GM10847 (cell line): ENCODE data around the gene TMEM132C.

Source experiments
- POLR2A ChIP-seq: IDR thresholded peaks from 2 replicates; pipeline ENCODE4 v1.6.1; 2011; ENCODE audit not compliant: insufficient read length; ENCODE audit errors: extremely low read depth

Gene TMEM132C

DNA sequence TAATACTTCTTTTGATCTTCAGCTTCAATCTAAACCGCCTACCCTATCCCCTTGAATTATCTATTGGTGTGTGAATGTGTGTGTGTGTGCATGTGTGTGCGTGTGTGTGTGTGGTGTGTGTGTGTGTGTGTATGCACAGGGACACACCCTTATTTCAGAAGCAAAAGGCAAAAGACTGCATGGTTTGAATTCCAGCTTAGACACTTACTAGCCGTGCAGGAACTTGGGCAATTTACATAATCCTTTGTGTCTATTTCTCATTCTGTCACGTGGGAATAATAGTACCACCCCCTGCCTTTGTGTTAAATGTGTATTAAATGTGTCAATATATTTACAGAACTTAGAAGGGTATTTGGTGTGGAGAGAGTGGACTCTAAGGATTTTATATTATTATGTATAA is 251.7 kb downstream of the TMEM132C start:
- no peak for TF ChIP-seq POLR2A

GRCh38 chr12:128519426-128519825 is 252.5 kb downstream of the TMEM132C start:
- no peak for TF ChIP-seq POLR2A

DNA sequence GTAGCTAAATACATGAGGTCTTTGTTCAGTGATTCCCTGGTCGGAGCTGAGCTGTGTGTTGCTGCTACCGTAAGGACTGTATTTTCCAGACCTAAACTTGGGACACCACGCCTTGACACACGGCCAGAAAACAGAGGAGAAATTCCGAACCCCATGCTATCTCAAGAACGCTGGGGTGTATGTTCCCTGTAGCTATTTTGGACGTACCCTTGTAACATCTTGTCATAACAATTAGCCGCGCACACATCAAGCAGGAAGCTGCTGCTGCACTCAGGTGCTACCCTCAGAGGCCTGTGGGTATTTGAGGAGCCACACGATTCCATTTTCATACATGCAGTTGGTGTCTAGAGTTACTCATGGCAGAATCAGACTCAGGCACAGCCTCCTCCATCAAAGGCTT is 255.0 kb downstream of the TMEM132C start:
- no peak for TF ChIP-seq POLR2A

- no peak for TF ChIP-seq POLR2A
These were observed 257.5 kb downstream of the TMEM132C start for GRCh38 chr12:128524439-128524838.

DNA sequence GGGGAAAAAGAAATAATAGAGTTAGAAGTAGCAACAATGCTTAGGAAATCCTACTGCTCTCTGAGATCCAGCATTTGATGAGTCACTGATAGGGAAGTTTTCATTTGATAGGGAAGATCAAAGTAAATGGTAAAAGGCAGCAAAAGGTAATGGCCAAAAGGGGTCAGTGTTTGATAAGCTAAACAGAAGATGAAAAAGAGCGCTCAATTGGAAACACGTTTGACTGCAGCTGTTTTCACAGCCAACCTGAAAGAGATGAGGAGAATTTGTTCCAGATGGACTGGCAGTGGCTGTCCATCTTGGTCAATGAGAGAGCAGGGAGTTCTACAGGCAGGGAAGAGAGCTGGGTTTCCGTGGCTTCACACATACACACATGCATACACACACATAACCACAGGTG is 264.2 kb downstream of the TMEM132C start:
- TF ChIP-seq POLR2A, result no peak

- TF ChIP-seq POLR2A, result no peak
These were observed 267.9 kb downstream of the TMEM132C start for GRCh38 chr12:128534906-128535305.

DNA sequence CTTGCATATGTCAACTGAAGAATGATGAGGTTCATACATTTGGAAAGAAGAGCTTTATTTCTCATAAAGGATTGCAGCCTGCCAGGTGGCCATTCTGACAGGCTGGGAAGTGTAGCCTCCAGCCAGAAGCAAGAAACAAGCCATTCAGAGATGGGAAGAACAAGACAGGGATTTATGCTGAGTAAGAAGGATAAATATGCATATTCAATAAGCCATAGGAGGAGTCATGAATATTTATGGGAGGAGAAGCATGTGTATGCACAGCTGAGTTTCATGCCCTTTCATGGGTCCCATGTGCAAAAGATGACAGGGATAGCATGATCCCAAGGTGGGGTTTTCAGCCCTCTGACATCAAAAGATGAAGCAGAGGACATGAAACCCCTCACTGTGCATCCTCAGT is 269.8 kb downstream of the TMEM132C start:
- no peak for TF ChIP-seq POLR2A

DNA sequence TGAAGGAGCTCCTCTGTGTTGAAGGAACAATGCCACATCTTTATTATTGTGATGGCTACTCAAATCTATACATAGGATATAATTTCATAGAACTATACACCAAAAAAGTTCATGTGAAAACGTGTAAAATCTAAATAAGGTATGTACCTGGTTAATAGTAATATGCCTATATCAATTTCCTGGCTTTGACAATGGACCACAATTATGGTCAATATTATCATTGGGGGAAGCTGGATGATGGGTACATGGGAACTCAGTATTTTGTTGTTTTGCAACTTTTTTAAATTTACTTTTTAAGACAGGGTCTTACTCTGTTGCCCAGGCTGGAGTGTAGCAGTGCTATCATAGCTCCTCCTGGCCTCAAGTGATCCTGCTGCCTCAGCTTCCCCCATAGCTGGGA is 270.7 kb downstream of the TMEM132C start:
- TF ChIP-seq POLR2A, result no peak

DNA sequence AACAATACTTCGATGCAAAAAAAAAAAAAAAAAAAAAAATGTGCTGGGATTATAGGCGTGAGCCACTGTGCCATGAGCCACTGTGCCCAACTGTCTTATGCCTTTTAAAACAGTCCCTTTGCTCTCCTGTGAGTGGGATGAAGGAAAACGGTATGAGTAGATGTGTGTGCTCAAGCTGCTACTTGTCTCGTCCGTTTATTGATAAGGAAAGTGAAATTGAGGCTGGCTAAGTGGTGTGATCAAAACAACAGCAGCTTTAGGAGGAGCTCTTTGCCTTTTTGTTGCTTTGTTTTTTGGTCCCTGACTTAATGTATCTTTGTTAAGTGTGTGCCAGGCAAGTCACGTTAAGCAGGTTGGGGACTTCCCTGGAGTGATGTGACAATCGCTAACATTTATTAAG is 275.9 kb downstream of the TMEM132C start:
- no peak for TF ChIP-seq POLR2A

- TF ChIP-seq POLR2A, result no peak
These were observed 276.5 kb downstream of the TMEM132C start for GRCh38 chr12:128543460-128543859.

DNA sequence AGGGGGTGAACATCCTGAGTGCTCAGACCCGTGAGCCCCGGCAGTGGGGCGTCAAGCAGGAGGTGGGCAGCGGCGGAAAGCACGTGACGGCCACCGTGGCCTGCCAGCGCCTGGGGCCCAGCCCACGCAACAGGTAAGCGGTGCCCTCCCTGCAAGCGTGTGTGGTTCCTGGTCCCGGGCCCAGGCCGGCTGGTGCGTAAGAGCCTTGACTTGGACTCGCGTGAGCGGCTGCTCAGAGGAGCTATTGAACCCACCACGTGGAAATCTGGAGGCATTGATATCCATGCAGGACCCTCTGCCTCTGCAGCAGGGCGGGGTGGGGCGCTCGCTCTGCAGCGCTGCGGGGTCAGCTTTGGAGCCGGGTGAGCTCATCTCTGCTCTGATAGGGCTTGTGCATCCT is 277.0 kb downstream of the TMEM132C start:
- no peak for TF ChIP-seq POLR2A

DNA sequence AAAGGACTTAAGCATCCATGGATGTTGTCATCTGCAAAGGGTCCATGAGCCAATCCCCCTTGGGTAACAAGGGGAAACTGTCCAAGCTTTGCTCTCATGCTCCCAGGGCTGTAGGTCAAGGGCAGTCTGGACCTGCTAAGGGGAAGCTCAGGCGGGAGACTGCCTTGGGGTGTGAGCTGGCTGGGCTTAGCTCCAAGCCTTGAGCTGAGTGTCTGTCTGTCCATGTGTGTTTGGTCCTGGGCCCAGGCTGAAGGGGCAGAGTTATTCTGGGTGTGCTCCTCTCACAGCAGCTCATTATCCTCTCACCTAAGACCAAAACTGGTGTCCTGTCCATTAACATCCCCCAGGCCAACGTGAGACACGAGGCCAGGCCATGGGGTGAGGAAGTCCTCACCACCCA is 282.0 kb downstream of the TMEM132C start:
- TF ChIP-seq POLR2A, result no peak

- TF ChIP-seq POLR2A, result no peak
These were observed 282.7 kb downstream of the TMEM132C start for GRCh38 chr12:128549601-128550218.

GRCh38 chr12:128551266-128551665 is 284.3 kb downstream of the TMEM132C start:
- TF ChIP-seq POLR2A, result no peak

DNA sequence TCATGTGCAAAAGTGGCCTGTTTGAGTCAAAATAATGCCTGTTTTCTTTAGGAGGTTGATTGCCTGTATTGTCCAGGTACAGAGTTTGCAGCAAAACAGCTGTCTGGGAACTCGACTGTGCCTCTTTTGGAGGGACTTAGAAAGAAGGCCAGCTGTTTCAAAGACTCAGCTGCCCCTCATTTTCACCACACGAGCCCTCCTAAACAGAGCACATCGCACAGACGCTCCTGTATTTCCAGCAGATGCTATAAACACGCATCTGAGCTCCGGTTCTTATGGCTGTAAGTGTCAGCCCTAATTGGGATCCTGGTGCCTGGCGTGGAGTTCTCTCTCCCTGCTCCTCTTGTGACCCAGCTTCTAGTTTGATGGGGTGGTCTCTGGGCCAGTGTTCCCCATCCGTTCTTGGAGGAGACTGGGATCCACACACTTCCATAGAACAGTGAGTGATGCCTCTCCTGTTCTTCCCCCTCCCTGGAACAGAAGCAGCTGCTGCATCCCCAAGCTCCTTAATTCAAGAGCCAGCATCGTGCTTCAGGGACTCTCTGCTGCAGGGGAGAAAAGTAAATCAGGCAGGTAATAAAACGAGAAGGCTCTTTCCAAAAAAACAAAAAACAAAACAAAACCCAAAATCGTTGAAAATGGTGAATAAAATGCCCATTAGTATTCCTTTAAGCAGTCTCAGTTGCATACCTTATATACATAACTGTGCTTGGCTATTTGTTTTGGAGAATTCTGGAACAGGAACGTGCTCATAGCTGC is 287.8 kb downstream of the TMEM132C start:
- no peak for TF ChIP-seq POLR2A

DNA sequence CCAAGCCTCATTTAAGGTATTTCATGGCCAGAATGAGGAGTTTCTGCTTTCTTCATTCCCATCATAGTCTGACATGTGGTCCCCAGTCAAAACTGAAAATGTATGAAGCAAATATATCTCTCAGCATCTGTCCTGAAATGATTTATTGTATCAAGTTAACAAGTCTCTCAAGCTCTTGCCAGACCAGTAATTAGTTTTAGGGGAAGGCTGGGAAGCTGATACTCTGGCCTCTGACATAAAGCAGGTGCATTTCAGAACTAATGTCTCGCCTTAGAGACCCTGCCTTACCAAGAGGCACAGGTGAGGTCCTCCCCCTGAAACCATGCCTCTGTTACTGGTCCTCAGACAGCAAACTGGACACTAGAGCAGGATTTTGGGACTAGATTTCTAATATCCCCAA is 290.3 kb downstream of the TMEM132C start:
- TF ChIP-seq POLR2A, result no peak

DNA sequence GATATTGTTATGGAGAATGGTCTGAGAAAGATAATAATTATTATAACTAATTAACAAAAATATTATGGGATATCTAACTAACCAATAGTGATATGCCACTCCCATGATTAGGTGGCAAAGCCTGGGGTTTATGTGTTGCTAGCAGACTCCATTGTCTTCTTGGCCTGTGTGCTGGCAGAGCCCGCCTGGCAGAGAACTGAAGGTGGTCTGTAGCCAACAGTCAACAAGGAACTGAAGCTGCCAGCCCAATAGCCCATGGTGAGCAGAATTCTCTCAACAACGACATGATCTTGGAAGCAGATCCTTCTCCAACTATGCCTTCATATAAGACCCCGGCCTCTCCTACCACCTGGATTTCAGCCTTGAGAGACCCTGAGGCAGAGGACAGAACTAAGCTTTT is 298.0 kb downstream of the TMEM132C start:
- TF ChIP-seq POLR2A, result no peak

- no peak for TF ChIP-seq POLR2A
These were observed 300.8 kb downstream of the TMEM132C start for GRCh38 chr12:128567730-128568129.
